B cell (primary cell): ENCODE results near the gene POFUT2.

ENCODE experiments used
- CTCF ChIP-seq: fragments of 200-600 bp; IDR thresholded peaks from one replicate; pipeline ENCODE4 v1.8.0; 2022; ENCODE audit warnings: antibody characterized with exemption, mild to moderate bottlenecking
- EZH2 ChIP-seq: IDR thresholded peaks from 2 replicates; pipeline ENCODE4 v1.6.1; 2012; ENCODE audit warnings: borderline replicate concordance, low read depth, mild to moderate bottlenecking, moderate library complexity, low read length; ENCODE audit not compliant: insufficient read depth, poor library complexity, severe bottlenecking

GRCh38 chr21:45220071-45220481, 67.6 kb downstream of the POFUT2 start:
- TF ChIP-seq CTCF (no peak), EZH2 (no peak)
